Measurements from ENCODE around the gene SPDYE6.
A peak's percentile ranks its signal among the peaks of the same experiment; 100 is the strongest.
"Not testable (repeated sequence)": the region's sequence is repeated elsewhere in the genome, so short reads cannot be mapped to it uniquely, and the experiment has no call there.

SPDYE6 gene

GRCh38 chr7:102356344-102356743 lies at the start of gene SPDYE6:
Gene SPDYE6 (minus strand): TSS chr7:102356444. CDS start chr7:102356023, 421 bp downstream.
- DNase-seq (ENCODE audit: low spot score); FAIRE-seq: not testable (repeated sequence)

GRCh38 chr7:102404862-102405188 lies 48.6 kb upstream of the SPDYE6 start:
- FAIRE-seq; DNase-seq (ENCODE audit: low spot score): not testable (repeated sequence)

DNA sequence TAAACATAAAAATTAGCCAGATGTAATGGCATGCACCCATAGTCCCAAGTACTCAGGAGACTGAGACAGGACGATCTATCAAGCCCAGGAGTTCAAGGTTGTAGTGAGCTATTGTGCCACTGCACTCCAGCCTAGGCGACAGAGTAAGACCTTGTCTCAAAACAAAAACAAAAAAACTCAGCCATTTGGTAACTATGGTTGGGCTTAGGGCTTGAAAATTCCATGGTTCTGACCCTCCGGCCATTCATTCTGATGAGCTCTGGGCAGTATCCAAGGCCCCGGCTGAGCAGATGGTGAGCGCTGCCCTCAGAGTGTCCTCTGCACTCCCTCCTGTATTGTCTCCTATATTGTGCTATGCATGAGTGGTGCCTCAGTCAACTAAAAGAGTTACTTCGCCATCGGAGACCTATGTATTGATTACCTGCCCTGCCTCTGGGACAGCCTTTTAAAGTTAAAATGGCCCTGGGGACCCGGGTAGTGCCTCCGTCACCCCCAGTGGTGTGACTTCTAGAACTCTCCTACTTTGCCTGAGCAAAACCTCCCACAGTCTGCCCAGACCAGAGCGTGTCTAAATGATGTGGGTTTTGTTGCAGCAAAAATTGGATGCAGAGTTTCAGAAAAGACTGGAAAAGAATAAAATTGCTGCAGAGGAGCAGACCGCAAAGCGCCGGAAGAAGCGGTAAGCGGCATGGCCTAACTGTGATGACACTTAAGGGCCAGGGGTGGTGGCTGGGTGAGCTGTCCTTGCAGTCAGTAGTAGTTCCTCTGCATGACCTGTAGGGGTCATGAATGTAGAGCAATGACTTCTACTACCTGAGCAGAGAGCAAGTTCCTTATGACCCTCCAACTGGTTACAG lies 48.0 kb upstream of the SPDYE6 start:
- DNase-seq (ENCODE audit: low spot score) (peak; percentile 73), FAIRE-seq (no peak)

DNA sequence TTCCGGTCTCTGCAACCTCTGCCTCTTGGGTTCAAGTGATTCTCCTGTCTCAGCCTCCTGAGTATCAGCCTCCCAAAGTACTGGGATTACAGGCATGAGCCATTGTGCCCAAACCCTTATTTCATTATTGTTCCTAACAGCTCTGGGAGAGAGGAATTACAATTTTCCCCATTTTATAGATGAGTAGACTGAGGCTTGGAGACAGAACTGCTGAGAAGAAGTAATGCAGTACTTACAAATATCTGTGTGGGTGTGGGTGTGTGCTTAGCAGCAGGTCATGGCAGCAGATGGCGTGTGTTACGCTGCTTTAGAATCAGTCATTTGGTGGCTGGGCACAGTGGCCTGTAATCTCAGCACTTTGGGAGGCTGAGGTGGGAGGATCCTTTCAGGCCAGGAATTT lies 47.3 kb upstream of the SPDYE6 start:
- DNase-seq (ENCODE audit: low spot score) (no peak), FAIRE-seq (no peak)

GRCh38 chr7:102400360-102400759 lies 44.1 kb upstream of the SPDYE6 start:
- FAIRE-seq (no peak), DNase-seq (ENCODE audit: low spot score) (no peak)

GRCh38 chr7:102398543-102398942 lies 42.3 kb upstream of the SPDYE6 start:
- DNase-seq (ENCODE audit: low spot score) (no peak), FAIRE-seq (no peak)

DNA sequence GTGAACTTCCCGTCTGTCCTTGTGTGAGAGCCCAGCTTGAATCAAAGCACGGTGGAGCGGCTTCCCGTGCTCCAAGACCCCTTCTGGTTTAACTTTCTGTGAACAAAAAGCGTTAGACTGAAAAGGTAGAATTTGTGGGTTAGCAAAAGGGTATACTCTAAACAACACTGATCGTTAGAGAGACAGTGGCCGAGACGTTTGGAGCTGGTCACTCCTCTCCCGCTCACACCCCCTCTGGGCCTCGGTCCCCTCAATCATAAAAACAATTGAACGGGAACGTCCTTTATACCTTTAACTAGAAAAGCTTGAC lies 40.4 kb upstream of the SPDYE6 start:
- no peak for DNase-seq (ENCODE audit: low spot score)
- no peak for FAIRE-seq

- peak; percentile 12 for FAIRE-seq
- DNase-seq (ENCODE audit: low spot score): peak; percentile 87
These were observed 39.8 kb upstream of the SPDYE6 start, which contains the start of gene PRKRIP1 for GRCh38 chr7:102395873-102396709. Gene PRKRIP1 (plus strand): TSS chr7:102396363. CDS start chr7:102396412, 49 bp downstream.

- DNase-seq (ENCODE audit: low spot score): no peak
- FAIRE-seq: no peak
These were observed 39.3 kb upstream of the SPDYE6 start for GRCh38 chr7:102395592-102395872.

DNA sequence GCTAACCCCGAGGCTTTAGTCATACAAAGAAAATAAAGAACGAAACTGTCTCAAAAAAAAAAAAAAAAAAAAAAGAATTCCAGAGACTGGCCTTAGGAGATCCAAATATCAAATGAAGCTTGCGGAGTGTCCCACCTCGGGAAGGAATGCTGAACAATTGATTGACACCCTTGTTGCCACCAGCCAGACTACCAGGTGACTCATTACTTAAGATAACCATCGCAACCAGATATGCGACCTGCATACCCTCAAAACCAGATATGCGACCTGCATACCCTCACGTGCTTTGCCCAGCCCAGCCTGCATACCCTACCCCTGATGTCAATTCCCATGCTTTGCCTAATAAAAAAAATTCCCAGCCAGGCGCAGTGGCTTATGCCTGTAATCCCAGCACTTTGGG lies 37.2 kb upstream of the SPDYE6 start:
- FAIRE-seq (no peak), DNase-seq (ENCODE audit: low spot score) (peak; percentile 56)

DNA sequence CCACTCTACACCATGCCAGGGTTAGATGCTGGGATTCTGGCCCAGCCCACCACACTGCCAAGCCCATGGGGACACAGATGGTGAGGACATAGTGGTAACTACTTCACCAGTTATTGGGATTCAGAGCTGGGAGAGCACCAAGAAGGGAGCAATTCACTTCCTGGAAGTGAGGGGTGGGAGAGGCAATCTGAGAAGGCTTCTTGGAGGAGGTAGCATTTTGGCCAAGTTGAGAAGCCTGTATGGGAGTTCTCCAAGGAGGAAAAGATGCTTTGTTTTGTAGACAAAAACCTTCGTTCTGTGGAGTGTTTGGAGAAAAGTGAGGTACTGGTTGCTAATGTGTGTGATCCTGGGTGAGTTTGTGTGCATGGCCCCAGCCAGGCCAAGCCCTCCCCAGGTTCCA lies 36.1 kb upstream of the SPDYE6 start:
- DNase-seq (ENCODE audit: low spot score) (no peak), FAIRE-seq (no peak)

- DNase-seq (ENCODE audit: low spot score) (peak; percentile 69), FAIRE-seq (no peak)
These were observed 34.6 kb upstream of the SPDYE6 start for GRCh38 chr7:102390697-102391484.

GRCh38 chr7:102389810-102390209 lies 33.6 kb upstream of the SPDYE6 start:
- DNase-seq (ENCODE audit: low spot score) (no peak), FAIRE-seq (no peak)

DNA sequence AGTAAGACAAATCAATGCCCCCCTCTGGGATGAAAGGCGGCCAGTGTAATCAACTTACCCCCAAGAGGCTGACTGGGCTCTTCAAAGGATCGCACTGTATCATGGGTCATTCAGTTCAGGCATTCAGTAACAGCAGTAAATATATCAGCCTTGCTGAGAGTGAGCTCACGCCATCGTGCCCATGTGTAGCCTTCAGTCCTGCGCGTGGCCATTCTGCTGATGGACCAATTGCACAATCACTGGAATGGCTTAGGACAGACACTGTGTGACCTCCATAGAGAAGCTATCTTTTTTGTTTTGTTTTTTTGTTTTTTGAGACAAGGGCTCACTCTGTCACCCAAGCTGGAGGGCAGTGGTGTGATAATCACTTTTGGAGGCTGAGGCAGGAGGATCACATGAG lies 30.8 kb upstream of the SPDYE6 start:
- no peak for FAIRE-seq
- no peak for DNase-seq (ENCODE audit: low spot score)

- not testable (repeated sequence) for DNase-seq (ENCODE audit: low spot score); FAIRE-seq
These were observed 25.6 kb upstream of the SPDYE6 start for GRCh38 chr7:102381696-102382425.

DNA sequence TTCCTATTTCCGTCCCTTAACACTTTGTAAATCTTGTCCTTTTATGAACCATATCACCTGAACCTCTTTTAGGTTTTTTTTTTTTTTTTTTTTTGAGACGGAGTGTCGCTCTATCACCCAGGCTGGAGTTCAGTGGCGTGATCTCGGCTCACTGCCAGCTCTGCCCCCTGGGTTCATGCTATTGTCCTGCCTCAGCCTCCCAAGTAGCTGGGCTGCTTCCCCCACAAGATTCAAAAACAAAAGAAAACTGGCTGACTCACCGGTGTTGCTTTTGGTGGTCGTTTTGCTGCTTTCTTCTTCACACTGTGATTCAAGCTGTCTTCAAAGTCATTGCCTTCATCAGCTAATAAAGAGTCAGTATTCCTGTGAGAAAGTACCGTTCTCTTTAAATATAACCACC lies 24.6 kb upstream of the SPDYE6 start:
- DNase-seq (ENCODE audit: low spot score); FAIRE-seq: not testable (repeated sequence)

DNA sequence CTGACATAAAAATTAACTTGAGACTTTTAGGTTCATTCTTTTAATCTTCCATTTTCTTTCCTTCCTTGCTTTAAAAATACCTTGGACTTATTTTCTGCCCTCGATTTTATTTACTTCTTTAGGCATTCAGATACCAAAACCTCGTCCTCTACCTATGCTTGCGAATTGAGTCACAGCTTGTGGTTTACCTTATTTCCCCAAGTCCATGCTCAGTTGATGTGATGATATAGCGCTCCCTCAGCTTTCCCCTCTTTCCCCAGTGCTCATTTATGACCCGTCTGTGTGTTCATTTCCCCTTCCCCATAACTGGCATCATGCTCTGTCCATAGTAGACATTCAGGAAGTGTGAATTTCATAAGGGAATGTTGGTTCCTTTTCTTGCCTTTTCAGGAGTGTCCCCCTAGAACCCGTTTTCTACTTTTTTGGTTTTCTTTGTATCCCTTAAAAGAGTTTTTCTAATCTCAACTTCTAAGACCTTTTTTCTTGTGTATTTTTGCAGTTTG lies 20.8 kb upstream of the SPDYE6 start:
- no peak for FAIRE-seq
- DNase-seq (ENCODE audit: low spot score): no peak

DNA sequence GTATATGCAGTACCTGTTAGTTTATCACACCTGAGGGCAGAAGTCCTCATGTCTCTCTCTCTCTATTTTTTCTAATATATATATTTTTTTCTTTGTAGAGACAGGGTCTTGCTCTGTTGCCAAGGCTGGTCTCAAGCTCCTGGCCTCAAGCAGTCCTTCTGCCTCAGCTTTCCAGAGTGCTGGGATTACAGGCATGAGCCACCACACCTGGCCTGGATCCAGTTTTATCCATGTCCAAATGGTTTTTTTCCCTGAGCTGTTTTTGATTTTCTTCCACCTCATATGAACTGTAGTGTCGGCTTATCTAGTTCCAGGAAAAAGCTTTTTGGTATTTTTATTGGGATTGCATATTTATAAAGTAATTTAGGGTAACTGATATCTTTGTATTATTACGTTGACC lies 16.6 kb upstream of the SPDYE6 start:
- not testable (repeated sequence) for DNase-seq (ENCODE audit: low spot score); FAIRE-seq

DNA sequence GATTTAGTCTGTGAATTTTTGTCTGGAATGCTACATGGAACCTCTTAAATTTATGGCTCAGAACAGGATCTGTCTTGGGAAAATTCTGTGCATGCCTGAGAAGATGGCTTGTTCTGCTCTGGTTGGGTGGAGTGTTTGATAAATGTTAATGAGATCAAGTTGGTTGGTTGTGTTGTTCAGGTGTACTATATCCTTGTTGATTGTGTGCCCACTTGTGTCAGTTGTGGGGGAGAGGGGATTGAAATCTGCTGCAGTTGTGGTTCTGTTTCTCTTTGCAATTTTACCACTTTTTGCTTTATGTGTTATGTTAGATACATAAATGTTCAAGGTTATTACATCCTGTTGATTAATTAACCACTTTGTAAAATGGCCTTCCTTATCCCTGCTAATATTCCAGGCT lies 13.8 kb upstream of the SPDYE6 start:
- DNase-seq (ENCODE audit: low spot score); FAIRE-seq: not testable (repeated sequence)

DNA sequence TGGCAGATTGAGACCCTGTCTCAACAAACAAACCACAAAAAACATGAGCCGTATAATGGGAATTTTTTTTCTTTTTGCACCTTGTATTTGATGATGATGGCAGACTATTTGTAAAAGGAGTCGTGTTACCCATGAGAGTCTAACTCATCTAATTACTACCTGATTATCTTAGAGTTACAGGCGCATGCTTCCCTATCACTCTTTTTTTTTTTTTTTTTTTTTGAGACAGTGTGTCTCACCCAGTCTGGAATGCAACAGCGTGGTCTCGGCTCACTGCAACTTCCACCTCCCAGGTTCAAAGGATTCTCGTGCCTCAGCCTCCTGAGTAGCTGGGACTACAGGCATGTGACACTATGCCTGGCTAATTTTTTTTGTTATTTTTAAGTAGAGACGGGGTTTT lies 9.1 kb upstream of the SPDYE6 start:
- FAIRE-seq: peak; percentile 33

DNA sequence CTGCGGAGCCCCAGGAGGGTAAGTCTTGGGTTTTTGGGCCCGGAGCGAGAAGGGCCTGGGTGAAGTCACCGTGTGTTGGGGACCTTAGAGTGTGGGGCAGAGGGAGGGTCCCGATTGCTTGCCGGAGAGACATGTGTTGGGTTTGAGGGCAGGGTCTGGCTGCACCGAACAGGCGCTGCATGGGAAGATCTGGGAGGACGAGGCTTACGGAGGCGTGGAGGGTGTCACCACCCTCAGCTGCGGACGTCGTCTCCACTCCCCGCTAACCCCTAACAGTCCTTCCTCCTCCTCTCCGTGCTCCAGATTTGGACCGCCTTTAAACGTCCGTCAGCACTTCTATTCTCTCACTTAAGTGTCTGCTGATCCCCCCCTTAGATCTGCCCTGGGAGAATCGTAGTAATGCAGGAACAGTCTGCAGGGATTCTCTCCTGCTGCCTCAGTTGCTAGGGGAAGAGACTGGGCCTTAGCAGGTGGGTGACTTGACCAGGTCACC lies 8.2 kb upstream of the SPDYE6 start:
- not testable (repeated sequence) for FAIRE-seq

More for the DNA sequence above, 9.1 kb upstream of the SPDYE6 start:
- DNase-seq (ENCODE audit: low spot score): peak; percentile 26

More for the DNA sequence above, 8.2 kb upstream of the SPDYE6 start:
- DNase-seq (ENCODE audit: low spot score): not testable (repeated sequence)
